DMS153 treated with DMSO at 0.1 percent for 48 hours (cell line): Measurements from ENCODE around the gene GPR21.

Experiments
- DNase-seq: peaks from one replicate; lab custom pipeline; 2025; ENCODE audit not compliant: unreplicated experiment; lab: John Stamatoyannopoulos, UW

Gene GPR21

DNA sequence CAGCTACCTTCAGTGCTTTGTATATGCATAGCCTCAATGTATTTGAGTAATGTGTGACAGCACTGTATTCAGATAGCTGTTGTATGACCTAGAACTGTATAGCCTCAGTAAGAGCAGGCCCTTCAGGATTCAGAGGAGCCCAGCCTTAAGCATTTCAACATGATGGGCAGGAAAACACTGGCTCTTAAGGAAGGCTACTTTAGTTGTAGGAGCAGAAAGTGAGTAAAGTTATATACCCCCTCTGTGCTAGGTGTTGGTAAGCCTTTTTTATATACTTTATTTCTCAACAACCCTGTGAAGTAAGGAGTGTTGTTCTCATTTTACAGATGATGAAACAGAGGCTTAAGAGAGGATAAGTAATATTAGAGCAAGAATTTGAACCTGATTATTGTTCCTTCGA, 1.5 kb upstream of the GPR21 start:
- DNase-seq = no peak

DNA sequence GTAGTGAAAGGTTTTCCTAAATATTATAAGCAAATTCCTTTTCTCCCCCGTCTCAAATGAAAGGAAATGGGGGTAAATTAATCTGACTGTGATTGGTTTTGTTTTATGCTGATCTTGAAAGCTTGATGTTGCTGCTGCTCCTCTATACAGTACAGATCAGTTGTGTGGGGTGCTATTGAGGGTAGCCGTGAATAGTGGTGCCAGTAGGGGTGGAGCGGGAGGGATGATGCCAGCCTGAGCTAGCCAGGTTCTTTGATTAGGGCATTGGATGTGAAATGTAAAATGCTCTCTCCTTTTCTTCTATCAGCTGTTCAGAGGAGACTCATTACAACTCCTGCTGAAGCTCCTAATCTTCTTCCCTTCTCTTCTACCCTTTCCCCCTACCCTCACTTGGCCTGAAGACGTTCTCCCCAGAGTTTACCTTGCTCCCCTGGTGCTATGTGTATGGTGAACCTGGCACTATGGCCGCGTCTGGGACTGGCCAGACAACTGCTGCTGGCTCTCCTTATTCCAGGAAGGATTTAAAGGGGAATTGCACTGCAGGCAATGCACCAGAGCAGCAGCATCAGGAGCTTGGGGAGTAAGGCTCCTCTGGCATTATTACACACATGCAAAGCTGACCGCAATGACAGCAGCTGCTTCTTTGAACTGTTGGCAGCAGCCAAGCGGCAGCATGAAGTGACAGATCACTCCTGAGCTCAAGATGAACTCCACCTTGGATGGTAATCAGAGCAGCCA, 566 bp downstream of the GPR21 start:
- no peak for DNase-seq

DNA sequence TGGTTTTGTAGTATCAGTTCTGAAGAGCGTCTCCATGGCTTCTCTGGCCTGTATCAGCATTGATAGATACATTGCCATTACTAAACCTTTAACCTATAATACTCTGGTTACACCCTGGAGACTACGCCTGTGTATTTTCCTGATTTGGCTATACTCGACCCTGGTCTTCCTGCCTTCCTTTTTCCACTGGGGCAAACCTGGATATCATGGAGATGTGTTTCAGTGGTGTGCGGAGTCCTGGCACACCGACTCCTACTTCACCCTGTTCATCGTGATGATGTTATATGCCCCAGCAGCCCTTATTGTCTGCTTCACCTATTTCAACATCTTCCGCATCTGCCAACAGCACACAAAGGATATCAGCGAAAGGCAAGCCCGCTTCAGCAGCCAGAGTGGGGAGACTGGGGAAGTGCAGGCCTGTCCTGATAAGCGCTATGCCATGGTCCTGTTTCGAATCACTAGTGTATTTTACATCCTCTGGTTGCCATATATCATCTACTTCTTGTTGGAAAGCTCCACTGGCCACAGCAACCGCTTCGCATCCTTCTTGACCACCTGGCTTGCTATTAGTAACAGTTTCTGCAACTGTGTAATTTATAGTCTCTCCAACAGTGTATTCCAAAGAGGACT, 1.5 kb downstream of the GPR21 start:
- DNase-seq = no peak

DNA sequence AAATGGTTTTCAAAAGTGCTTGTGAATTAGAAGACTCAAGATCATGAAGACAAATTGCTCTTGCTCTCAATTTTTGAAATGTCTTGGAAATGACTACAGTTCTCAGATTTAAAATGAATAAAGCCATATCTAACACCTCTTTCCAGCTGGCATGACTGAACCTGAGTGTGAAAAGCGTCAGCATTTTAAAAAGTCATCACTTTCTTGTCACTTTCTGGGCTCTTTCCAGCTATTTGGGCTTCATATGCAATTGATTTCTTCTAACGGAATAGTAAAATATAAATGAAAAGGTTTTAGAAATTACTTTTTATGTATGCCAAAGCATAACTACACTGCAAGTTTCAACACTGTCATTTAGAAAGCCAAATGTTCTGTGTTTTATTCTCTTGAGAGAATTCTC, 2.3 kb downstream of the GPR21 start:
- no peak for DNase-seq

DNA sequence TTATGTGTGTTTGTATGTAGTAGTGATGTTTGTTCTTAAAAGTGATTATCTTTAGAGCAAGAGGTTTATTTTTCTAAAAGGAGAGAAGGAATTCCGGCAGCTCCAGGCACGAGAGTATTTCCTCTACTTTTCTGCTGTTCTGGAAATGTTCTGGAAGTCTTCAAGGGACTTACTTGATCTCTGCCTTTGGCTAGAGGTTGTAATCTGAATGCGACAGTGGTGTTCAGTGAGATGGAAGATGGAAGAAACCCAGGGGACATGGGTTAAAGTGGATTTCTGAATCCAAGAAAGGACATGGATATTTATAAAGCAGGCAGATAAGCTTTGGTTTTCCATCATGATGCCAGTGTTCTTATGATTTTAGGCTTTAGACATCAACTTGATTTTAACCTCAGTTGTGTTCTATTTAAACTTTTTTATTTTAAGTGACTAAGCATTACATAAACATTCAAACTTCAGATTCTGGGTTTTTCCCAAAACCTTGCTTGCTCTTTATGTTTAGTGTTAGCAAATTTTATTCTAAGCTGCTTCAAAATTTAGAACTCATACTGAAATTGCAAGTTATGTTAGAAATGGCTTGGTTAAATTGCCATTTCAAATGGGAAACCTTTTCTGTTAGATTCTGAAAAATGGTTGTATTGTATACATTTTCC, 3.6 kb downstream of the GPR21 start:
- DNase-seq = no peak

DNA sequence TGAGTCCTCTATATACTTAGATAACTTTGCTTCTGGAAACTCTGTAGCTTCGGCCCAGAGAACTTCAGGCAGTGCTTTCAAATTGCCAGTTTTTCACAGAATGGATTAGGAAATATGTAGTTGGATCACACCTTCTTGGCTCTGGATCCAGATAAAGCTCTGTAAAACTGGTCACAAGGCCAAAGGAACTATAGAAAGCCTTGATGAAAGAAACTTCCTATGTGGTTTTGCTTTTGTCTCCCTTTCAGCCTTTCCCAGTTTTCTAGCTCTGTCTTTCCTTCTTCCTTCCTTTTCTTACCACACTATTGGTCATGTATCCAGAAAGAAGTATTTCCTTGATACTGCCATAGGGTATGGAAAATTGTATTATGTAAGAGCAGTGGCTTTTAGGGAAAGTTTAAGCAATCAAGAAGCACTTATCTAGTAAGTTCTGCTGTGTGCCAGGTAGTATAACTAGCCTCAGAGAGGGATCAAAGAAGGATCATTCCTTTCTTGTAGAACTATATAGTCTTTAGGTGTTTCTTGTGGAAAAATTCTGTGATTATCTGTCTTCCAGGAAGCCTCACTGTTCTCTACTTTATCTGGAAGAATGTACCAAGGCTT, 6.3 kb downstream of the GPR21 start:
- no peak for DNase-seq

DNA sequence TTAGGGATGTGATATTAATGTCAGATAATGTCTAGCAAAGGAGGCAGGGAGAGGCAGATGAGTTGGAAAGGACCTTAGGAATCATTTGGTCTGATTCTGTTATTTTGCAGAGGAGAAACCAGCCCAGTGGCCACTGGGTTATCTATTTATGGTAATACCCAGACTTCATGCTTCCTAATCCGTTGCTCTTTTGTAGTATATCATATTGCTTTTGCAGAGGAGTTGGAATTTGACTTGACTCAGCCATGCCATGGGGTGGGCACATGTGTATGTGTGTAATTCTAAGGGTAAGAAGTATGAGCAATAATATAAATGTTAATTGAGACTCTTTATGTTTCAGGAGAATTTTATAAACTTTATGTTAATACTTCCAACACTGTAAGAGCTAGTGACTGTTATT, 7.3 kb downstream of the GPR21 start:
- DNase-seq = no peak

DNA sequence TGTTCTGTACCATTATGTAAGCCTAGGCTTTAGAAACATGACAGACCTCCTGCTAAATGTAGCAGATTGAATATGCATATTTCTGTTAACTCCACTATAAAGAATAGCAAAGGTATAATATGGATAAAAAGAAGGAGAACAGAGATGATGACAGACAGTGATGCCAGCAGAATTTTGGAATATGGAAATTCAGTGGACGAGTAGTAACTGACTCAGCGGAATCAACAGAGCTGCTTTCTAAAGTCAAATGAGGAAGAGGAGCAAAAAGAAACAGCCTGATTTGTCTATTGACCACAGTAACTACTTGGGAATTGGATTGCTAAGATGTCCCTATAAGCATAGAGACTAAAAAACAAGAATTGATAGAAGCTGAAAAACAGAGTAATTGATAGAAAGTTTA, 8.0 kb downstream of the GPR21 start:
- DNase-seq = no peak

DNA sequence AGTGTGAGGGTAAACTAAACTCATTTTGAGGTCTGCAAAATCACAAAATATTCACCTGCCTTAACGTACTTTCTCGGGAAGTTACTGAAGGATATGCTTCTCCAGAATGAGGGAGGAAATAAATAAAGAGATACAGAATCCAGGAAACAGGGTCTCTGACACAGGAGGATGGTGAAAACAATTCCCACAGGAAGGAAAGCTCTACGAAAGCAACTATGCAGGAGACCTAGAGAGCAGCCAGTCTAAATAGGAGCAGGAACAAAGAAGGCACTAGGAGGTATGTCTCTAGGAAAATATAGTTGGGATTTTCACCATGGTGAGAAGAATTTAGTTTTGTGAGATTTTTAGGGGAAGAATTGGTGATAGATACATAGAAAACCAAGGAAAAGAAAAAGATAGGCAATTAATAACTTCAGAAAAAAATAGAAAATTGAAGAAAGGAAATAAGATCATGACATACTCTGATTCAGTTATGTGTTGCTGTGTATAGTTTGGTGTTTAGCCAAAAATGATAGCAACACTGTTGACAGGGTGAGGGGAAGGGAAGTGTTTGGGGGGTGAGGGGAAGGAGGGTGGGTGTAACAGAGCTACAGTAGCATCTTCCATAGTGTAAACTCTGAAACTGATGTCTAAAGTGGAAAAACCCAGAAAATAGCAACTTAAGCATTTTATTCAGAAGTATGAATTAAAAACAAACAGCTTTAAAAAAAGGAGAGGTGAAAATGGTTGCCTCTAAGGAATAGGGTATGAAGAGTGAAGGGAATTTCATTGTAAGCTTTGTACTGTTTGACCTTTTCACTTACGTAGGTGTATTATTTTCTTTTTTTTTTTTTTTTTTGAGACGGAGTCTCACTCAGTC, 9.8 kb downstream of the GPR21 start:
- DNase-seq = no peak

DNA sequence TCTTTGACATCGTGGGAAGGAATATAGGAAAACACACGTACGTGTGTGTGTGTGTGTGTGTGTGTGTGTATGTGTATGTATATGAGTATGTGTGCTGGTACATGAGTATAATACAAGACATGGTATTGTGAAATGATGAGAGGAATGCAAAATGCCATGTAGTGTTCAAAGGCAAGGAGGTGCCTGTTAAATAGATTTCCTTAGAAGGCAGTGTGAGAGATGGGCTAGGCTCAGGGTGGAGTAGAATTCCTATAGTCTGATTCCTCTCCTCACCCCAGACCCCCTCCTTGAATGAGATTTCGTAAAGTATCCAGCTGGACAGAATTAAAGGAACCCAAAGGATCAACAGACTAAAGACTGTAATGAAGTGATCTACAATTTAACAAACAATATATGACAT, 11.1 kb downstream of the GPR21 start:
- no peak for DNase-seq

DNA sequence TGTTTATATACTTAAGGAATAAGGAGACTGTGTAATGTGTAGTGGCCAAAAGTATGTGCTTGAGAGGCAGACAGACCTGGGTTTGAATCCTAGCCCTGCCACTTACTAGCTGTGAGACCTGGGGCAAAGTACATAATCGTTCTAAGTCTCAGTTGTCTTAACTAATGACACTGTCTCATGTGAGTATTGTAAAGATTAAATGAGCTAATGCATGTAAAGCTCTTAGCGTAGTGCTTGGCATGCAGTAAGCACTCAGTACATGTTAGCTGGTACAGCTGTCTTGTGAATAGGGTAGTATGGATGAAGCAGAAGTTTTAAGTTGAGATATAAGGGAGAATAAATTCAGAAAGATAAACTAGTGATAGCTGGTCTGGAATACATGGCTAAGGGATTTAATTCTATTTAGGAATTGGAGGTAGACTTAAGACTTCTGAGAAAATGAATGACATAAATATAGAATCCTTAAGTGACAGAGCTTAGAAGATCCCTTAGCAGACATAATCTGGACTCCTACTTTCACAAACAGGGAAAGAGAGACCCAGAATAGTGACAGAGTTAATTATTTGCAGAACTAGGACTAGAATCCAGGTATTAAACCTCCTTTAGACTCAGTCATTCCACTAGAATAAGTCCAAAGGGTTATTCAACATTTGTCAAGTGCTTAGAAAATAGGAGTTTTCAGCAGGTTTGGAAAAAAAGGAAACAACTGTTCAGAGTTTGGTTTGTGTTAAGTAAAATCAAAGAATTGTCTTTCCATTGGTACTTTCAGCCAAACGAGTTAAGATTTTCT, 13.1 kb downstream of the GPR21 start:
- DNase-seq = no peak

DNA sequence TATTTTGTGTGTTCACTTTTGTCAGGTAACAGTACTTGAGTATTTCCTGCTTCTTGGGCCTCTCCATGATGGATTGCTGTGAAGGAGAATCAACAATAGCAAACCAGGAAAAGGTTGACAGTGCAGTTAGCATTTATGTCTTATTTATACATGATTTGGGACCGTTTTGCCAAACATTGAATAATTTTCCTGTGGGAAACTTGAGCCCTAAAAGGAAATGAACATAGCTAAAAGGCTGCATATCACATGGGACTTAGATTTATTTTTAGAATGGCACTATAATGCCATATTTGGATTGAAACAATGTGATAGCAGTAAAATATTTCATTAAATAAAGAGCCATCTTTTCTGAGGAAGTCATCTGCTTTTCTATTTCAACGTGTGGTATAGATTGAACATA, 15.3 kb downstream of the GPR21 start:
- peak; percentile 23 for DNase-seq

DNA sequence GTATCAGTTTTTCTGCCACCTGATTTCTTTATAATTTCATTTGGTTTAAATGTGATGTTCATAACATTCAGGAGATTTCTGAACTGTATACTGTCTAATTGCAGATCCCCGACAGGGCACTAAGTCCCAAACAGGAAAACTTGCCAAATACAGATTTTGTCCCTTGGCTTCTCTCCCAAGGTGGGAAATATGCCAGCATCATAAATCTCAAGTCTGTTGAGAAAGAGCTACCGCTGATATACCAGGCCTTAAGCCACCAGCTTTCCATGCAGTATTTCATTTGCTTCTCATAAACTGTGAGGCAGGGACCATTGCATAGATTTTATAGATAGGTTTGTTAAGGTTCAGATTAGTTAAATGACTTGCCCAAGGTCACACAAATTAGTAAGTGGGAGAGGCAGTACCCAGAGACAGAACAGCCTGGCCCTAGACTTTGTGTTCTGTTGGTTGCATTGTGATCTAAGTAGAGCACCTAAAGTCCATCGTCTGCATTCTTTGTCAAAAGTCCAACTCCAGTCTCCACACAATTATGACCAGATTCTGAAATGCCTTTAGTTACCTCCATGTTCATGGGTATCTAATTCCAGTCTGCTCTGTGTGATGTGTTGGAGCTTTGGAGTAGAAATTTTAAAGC, 16.2 kb downstream of the GPR21 start:
- DNase-seq = no peak

DNA sequence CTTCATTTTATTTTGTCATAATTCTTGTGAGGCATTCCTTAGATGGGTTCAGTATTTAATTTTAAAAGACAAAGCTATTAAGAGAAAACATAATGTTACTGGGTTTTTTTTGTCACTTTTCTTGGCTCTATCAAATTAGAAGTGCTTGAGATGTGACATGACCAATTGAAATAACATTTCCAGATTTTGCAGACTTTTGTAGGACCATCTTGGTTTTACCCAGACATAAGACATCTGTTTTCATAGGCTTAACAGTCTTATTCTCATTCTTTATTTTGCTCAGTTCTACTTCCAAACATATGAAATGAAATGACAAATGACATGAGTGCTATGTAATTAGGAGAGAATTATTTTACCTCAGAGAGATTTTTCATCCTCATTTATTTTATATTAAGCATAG, 19.6 kb downstream of the GPR21 start:
- no peak for DNase-seq

DNA sequence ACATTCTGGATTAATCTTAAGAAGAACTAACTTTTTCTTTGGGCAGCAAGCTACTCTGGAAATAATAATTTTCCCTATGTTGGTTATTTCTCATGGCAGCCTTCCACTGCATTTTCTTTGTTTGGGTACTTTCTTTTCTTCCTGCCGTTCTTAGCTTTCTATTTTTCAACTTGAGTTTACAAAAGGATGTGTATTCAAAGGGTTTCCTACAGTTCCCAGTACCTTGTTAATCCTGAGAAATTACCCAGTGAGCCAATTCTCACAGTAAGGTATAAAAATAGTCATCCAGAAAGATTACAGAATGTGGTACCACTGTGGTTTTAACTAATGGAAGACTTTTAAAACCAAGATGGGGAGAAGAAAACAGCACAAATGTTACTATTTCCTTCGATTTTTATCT, 20.2 kb downstream of the GPR21 start:
- no peak for DNase-seq

DNA sequence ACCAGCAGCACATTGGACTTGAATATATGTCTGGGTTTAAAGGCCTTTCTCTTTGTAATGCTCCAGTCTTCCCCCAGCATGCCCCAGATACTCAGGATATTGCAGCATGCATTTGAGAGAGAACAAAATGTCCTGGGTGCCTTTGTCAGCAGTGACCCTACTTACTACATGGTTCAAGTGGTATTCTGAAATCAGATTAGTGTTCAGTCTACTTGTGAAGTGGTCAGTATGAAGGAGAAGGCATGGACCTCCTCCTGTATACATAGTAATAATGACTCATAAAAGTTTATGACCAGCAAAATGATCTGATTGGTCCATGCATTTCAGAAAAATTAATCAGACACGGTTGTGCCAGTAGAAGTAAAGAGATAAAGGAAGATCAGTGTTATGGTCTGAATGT, 25.4 kb downstream of the GPR21 start:
- DNase-seq = no peak

DNA sequence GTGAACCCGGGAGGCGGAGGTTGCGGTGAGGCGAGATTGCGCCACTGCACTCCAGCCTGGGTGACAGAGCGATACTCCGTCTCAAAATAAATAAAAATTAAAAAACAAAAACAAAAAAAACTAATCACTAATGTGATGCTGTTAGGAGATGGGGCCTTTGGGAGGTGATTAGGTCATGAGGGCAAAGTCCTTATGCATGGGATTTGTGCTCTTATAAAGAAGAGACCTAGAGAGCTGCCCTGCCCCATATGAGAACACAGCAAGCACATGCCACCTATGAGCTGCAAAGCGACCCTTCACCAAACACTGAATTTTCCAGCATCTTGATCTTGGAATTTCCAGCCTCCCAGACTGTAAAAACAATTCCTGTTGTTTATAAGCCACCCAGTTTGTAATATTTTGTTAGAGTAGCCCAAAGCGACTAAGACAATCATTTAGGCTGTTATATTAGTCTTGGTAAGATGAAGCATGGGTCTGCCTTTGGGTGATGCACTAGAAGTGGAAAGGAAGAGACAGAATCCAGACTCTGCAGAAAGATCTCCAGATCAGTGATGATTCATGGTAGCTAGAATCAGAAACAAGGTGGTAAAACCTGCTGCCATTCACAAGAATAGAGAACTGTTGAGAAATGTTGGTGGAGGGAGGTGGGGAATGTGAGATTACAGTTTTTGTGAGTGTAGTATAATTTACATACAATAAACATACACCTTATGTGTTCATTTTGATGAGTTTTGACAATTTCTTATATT, 26.2 kb downstream of the GPR21 start:
- DNase-seq = no peak

DNA sequence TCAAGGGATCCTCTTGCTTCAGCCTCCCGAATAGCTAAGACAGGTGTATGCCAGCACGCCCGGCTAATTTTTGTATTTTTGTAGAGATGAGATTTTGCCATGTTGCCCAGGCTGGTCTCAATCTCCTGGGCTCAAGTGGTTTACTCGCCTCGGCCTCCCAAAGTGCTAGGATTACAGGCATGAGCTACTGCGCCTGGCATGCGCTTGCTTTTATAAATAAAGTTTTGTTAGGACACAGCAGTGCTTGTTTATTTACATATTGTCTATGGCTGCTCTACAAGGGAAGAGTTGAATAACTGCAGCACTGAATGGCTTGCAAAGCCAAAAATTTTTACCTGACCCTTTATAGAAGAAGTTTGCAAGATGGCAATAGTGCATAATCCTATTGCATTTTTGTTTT, 27.7 kb downstream of the GPR21 start:
- no peak for DNase-seq
